Stomach (tissue), 9 donors: ENCODE data around the gene PWWP2A. TPM values are rescaled to one million over a fixed set of nuclear protein-coding genes. Genes with fewer than 3 reads are reported as not detected.
"Not testable (repeated sequence)": the region's sequence is repeated elsewhere in the genome, so short reads cannot be mapped to it uniquely, and the experiment has no call there.

ENCODE experiments used
- DNase-seq, 2 donors: peaks; one replicate each; pipeline versions ENCODE4 v3.0.0 to v3.0.0-alpha.2; 2013 to 2019
- H3K27ac ChIP-seq, 5 donors: fragments of 200-600 bp in 4 of 5; sonication (generic) in 4 of 5; one replicate each; pipeline ENCODE4 v1.5.1; 2013 to 2019; ENCODE audit warnings: mild to moderate bottlenecking in 1 of 5, moderate library complexity in 1 of 5
- H3K27me3 ChIP-seq, 3 donors: fragments of 200-600 bp; sonication (generic); one replicate each; pipeline ENCODE4 v1.5.1; 2017 to 2019; ENCODE audit warnings: mixed run types in 1 of 3
- H3K36me3 ChIP-seq, 4 donors: fragments of 200-600 bp; sonication (generic); 1 replicate in 3 of 4; 2 replicates in 1 of 4; pipeline ENCODE4 v1.5.1; 2016 to 2019
- H3K4me1 ChIP-seq, 4 donors: fragments of 200-600 bp; sonication (generic); one replicate each; pipeline ENCODE4 v1.5.1; 2016 to 2019
- H3K4me3 ChIP-seq, 4 donors: fragments of 200-600 bp; sonication (generic) in 3 of 4; one replicate each; pipeline ENCODE4 v1.5.1; 2016 to 2019; ENCODE audit warnings: mild to moderate bottlenecking in 1 of 4
- H3K9me3 ChIP-seq, 4 donors: fragments of 200-600 bp; sonication (generic); one replicate each; pipeline ENCODE4 v1.5.1; 2016 to 2019
- EP300 ChIP-seq: sonication (generic); formaldehyde crosslinking; IDR thresholded peaks from one replicate; pipeline ENCODE4 v1.6.1; 2017; ENCODE audit warnings: antibody characterized with exemption
- POLR2A ChIP-seq, 4 donors: fragments of 450-650 bp; IDR thresholded peaks; one replicate each; pipeline ENCODE4 v1.6.1; 2016; ENCODE audit warnings: antibody characterized with exemption in 4 of 4, control low read depth in 2 of 4, mild to moderate bottlenecking in 1 of 4, moderate library complexity in 1 of 4
- POLR2AphosphoS5 ChIP-seq, 3 donors: sonication (generic); formaldehyde crosslinking; IDR thresholded peaks; one replicate each; pipeline ENCODE4 v1.6.1; 2016; ENCODE audit warnings: antibody characterized with exemption in 3 of 3
- WGBS, 5 donors: extraction: QIAGEN DNeasy Blood & Tissue Kit in 3 of 5; methylation state at CpG; one replicate each; pipeline versions ENCODE4 v1.1.5 to v1.1.7; 2013 to 2018; 5-methylcytosine and 5-hydroxymethylcytosine counted together
- intact Hi-C: fragments of 100-400 bp; cut with DNase I; formaldehyde crosslinking; loops from one replicate; pipeline ENCODE4 v1.15.1; 2023; ENCODE audit warnings: low total_unique reads
- polyA plus RNA-seq, 3 donors: library from polyadenylated mRNA; stranded (reverse); fragments of 200-250 nt; gene quantifications; one replicate each; pipeline ENCODE4 v1.2.3, GENCODE V29; 2013
- total RNA-seq, 5 donors: library from RNA; depleted of rRNA; stranded (reverse); fragments of >200 nt; gene quantifications; one replicate each; pipeline versions ENCODE4 v1.1.0 to v1.2.3, GENCODE V29; 2014 to 2016
- TF ChIP-seq, protein P1 (sequence below), 7 experiments: fragments of 450-650 bp in 4 of 7; fragments of 200-600 bp in 3 of 7; sonication (generic) in 3 of 7; IDR thresholded peaks; one replicate each; pipeline ENCODE4 v1.5.1; 2016 to 2019; ENCODE audit warnings: antibody characterized with exemption in 7 of 7, control low read depth in 2 of 7, mild to moderate bottlenecking in 1 of 7
- donor health status: healthy with polysubstance abuse.
- donor health status: Bipolar disorder and iron deficiency.
- donor health status: healthy.

Gene PWWP2A
- total and polyA plus RNA-seq, 8 donors, result 6.7 to 200 (median 28.1) TPM

DNA sequence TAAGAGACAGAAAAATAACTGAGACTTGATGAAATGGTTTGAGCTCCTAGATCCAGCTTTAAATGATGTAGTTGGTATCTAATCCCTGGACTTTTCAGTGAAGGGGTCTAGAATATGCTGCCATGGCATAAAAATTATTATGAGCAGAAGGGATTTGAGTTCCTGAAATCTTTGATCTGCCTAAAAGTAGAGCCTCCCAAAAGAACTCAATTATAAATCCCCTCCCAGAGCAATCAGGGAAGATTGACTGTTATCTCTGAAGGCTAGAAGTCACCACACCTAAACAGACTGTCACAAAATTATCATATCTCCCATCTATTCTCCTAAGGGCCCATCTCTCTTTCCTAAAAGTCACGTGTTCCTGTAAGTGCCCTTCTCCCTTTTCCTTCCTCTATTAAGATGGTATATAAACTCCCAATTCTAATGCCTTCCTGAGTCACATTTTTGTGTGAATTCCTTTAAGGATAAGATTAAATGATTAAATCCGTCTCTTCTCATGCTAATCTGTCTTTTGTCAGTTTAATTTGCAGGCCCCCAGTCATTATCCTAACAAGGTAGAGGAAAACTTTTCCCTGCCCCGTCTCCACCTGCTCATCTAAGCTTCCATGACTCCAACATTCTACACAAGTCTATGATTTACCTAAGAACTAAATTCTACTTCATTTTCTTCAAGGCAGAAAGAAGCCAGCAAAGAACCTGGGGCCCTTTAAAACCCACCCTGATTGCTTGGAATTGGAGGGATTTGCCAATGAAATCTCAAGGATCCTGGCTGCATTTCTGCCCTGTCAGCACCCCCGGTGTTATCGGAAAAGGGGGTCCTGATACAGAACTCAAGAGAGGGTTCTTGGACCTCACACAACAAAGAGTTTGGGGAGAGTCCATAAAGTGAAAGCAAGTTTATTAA lies 47.1 kb upstream of the PWWP2A start:
- Histone ChIP-seq H3K4me1 (peaks cover 15 to 29% (median 18%) of the 10 kb centered on the region in 4 donors), H3K36me3 (no peaks in the 10 kb centered on the region), H3K4me3 (no peak overlapping the region), H3K27ac (peak overlapping the region; percentile 78 to 86 (median 81)), H3K27me3 (no peaks in the 10 kb centered on the region), H3K9me3 (no peaks in the 10 kb centered on the region)
- WGBS, 5 donors, result 61 to 73% (median 70%) methylated on average over 5 of the region's 5 CpGs
- intact Hi-C loops, result no loop called here
- no peak for DNase-seq
- TF ChIP-seq, protein P1, sequence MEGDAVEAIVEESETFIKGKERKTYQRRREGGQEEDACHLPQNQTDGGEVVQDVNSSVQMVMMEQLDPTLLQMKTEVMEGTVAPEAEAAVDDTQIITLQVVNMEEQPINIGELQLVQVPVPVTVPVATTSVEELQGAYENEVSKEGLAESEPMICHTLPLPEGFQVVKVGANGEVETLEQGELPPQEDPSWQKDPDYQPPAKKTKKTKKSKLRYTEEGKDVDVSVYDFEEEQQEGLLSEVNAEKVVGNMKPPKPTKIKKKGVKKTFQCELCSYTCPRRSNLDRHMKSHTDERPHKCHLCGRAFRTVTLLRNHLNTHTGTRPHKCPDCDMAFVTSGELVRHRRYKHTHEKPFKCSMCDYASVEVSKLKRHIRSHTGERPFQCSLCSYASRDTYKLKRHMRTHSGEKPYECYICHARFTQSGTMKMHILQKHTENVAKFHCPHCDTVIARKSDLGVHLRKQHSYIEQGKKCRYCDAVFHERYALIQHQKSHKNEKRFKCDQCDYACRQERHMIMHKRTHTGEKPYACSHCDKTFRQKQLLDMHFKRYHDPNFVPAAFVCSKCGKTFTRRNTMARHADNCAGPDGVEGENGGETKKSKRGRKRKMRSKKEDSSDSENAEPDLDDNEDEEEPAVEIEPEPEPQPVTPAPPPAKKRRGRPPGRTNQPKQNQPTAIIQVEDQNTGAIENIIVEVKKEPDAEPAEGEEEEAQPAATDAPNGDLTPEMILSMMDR (IDR thresholded peaks at IDR 0.05), result no peak
- TF ChIP-seq POLR2AphosphoS5 (IDR thresholded peaks at IDR 0.05) (no peak), POLR2A (IDR thresholded peaks at IDR 0.05) (no peak), EP300 (no peak)

DNA sequence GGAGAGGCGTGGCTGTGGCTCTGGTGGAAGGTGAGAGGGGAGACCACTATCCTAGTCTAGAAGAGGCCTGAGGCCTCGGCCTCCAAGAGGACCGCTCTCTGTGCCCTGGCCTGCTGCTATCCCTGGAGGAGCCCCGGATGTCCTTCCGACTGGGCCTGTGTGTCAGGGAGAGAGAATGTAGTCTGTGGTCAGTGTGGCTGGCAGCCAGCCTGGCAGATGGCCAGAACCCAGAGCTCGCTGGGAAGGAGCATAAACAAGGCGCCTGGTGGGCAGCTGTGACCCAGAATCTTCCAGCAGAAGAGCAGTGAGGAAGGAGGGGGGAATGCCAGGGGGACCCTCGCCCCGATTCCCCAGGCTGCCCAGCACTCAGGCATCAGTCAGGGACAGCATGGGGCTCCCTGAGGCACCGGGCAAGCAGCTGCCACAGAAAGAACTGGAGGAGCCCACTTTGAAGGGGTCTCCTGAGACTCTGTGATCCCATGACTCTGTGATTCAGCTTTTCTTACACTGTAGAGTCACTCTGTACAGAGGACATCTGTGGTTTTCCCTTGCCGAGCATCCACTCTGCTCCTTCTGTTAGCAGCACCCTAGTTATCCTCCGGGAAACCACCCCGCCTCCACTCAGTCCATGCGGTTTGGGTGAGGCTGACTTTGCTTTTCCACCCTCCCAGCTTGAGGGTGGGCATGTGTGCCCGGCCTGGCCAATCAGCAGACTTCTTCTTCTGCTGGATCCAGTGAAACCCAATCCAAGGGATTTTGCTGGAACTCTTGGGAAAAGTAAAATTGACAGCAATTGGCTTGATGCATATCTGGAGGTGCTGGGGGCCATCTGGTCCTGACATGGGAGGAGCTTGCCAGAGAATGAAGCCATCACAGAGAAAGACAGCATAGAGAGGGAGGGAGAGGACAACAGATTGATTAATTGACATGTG lies 46.2 kb upstream of the PWWP2A start:
- TF ChIP-seq POLR2AphosphoS5 (IDR thresholded peaks at IDR 0.05), result peak in 2 of 3 donors; percentile 74 to 78
- no peak for TF ChIP-seq EP300
- no peaks in the 10 kb centered on the region for H3K36me3 ChIP-seq
- peak overlapping the region; percentile 78 to 86 (median 81) for H3K27ac ChIP-seq
- no peaks in the 10 kb centered on the region for H3K27me3 ChIP-seq
- peak; percentile 89 to 92 for DNase-seq
- intact Hi-C loops, result no loop called here
- peak overlapping the region in 1 of 4 donors; percentile 17 for H3K4me3 ChIP-seq
- H3K4me1 ChIP-seq, result peaks cover 19 to 37% (median 24%) of the 10 kb centered on the region in 4 donors
- no peaks in the 10 kb centered on the region for H3K9me3 ChIP-seq
- WGBS, 5 donors, result 10 to 25% (median 14%) methylated on average over 13 to 15 of the region's 15 CpGs

DNA sequence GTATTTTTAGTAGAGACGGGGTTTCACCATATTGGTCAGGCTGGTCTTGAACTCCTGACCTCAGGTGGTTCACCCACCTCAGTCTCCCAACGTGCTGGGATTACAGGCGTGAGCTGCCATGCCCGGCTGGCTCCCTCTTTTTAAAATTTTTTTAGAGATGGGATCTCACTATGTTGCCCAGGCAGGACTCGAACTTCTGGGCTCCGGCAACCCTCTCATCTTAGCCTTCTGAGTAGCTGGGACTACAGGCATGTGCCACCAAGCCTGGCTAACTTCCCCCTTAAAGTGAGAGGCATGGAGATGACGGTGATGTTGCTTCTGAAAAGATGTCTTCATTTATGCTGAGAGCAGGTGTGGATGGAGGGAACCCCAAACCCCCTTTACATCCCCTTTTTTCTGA lies 43.7 kb upstream of the PWWP2A start:
- intact Hi-C loops, result no loop called here
- 92 to 99% (median 96%) methylated on average over 7 of the region's 7 CpGs for WGBS, 5 donors
- Histone ChIP-seq H3K27ac (no peak overlapping the region), H3K4me1 (peaks cover 21 to 46% (median 27%) of the 10 kb centered on the region in 4 donors), H3K4me3 (no peak overlapping the region), H3K9me3 (no peaks in the 10 kb centered on the region), H3K27me3 (no peaks in the 10 kb centered on the region), H3K36me3 (no peaks in the 10 kb centered on the region)
- DNase-seq, result no peak
- TF ChIP-seq POLR2A (IDR thresholded peaks at IDR 0.05) (no peak), POLR2AphosphoS5 (IDR thresholded peaks at IDR 0.05) (no peak), EP300 (no peak)
- TF ChIP-seq, protein P1 (IDR thresholded peaks at IDR 0.05), result no peak

DNA sequence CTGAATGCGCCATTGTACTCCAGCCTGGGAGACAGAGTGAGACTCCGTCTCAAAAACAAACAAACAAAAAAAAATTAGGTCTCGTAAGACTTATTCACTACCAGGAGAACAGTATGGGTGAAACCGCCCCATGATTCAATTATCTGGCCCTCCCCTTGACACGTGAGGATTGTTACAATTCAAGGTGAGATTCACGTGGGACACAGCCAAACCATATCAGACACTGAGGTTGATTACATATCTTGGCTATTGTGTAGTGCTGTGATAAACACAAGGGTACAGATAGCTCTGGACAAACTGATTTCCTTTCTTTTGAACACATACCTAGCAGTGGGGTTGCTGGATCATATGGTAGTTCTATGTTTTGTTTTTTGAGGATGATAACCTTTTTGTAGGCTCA lies 42.4 kb upstream of the PWWP2A start:
- no peaks in the 10 kb centered on the region for H3K27me3 ChIP-seq
- no peak overlapping the region for H3K4me3 ChIP-seq
- H3K9me3 ChIP-seq, result no peaks in the 10 kb centered on the region
- intact Hi-C loops, result no loop called here
- TF ChIP-seq, protein P1 (IDR thresholded peaks at IDR 0.05), result no peak
- TF ChIP-seq POLR2AphosphoS5 (IDR thresholded peaks at IDR 0.05), result peak; percentile 39 to 92 (median 86)
- H3K27ac ChIP-seq, result peak overlapping the region in 4 of 5 donors; percentile 18 to 46 (median 42)
- WGBS, 5 donors, result 34 to 63% (median 48%) methylated on average over 6 of the region's 6 CpGs
- H3K4me1 ChIP-seq, result peaks cover 21 to 46% (median 27%) of the 10 kb centered on the region in 4 donors
- H3K36me3 ChIP-seq, result no peaks in the 10 kb centered on the region
- peak; percentile 63 to 73 for DNase-seq

DNA sequence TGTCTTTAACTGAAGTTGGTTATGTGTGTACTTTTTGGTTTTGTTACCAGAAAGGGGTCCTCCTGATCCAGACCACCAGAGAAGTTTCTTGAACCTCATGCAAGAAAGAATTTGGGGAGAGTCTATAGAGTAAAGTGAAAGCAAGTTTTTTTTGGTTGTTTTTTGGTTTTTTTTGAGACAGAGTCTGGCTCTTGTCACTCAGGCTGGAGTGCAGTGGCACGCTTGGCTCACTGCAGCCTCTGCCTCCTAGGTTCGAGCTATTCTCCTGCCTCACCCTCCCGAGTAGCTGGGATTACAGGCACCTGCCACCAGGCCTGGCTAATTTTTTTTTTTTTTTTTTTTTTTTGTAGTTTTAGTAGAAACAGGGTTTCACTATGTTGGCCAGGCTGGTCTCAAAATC lies 41.6 kb upstream of the PWWP2A start:
- WGBS, 5 donors, result 53 to 65% (median 61%) methylated on average over 3 of the region's 3 CpGs
- intact Hi-C loops, result not testable (repeated sequence)
- H3K27ac ChIP-seq, result peak overlapping the region in 4 of 5 donors; percentile 40 to 48 (median 44)

More for the DNA sequence above, 41.6 kb upstream of the PWWP2A start:
- not testable (repeated sequence) for H3K9me3 ChIP-seq, DNase-seq, H3K36me3 ChIP-seq, H3K4me3 ChIP-seq, H3K27me3 ChIP-seq
- H3K4me1 ChIP-seq, result peaks cover 20 to 43% (median 27%) of the 10 kb centered on the region in 4 donors
